HS-27A (cell line): ENCODE results near the gene NKX6-2.
"Not testable (repeated sequence)": the region's sequence is repeated elsewhere in the genome, so short reads cannot be mapped to it uniquely, and the experiment has no call there.

Experiments used
- DNase-seq: peaks from one replicate; pipeline ENCODE4 v3.0.0-alpha.2; 2012; ENCODE audit warnings: low read depth, missing footprints

Gene NKX6-2

GRCh38 chr10:132779549-132780294, 6.2 kb downstream of the NKX6-2 start:
- DNase-seq: no peak

DNA sequence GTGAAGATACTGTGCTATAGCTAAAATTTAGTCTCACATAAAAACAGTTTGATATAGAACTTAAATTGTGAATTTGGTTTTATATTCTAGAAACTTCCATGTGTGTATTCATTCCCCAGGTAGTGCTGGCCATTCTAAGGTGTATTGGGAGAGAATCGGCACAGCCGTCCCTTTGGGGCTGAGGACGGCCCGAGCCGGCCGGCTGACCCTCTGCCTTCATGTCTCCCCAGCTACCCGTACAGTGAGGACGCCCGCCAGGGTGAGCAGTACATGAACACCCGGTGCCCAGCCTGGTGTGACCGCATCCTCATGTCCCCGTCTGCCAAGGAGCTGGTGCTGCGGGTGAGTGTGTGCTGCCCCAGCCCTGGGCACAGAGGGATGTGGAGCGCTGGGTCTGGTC, 8.5 kb downstream of the NKX6-2 start:
- no peak for DNase-seq

DNA sequence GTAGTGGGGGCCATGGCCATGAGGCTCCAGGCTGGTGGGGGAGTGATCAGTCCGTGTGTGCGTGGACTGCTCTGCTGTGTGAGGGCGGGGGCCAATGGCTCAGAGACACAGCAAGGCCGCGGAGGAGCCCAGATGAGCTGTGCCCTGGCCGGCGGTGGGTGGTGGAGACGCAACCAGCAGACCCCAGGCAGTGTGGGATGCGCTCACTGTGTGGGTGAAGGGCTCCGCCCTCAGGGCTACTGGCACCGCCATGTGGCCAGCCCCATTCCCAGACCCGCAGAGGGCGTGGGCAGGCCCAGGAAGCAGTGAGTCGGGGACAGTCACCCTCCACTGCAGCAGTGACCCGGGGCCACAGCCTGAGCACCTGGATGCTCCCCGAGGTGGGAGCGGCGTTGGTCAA, 9.1 kb downstream of the NKX6-2 start:
- no peak for DNase-seq

- no peak for DNase-seq
Observed at GRCh38 chr10:132776186-132776585, 9.8 kb downstream of the NKX6-2 start.

- DNase-seq: no peak
Observed at GRCh38 chr10:132774902-132775863, 10.8 kb downstream of the NKX6-2 start.

DNA sequence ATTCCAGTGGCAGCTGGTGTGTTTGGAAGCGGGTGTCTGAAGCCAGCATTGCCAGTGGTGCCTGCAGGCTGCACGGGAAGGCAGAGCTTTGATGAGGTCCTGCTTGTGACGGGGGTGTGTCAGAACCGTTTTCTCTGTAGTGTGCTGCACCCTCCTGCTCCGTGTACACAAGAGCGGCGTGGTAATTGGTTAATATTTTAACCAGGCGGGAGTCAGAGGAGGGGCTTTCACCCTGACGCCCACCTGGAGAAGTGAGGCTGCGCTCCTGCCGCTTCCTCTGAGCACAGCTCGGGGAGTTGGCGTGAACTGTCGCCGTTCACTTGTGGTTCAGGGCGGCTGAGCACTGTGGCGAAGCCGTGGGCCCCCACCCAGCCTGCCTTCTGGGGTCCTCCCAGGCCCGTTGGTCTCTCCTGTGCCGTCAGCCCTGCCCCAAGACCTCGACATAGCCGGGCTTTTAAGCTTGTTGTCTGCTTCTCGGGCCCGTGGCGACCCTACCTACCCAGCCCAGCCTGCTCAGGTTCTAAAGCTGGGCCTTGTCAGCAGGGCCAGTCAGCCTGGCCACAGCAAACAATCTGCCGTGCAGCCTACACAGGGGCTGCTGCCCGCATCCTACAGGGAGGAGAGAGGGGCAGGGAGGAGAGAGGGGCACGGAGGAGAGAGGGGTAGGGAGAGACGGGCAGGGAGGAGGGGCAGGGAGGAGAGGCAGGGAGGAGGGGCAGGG, 11.6 kb downstream of the NKX6-2 start:
- DNase-seq: no peak

DNA sequence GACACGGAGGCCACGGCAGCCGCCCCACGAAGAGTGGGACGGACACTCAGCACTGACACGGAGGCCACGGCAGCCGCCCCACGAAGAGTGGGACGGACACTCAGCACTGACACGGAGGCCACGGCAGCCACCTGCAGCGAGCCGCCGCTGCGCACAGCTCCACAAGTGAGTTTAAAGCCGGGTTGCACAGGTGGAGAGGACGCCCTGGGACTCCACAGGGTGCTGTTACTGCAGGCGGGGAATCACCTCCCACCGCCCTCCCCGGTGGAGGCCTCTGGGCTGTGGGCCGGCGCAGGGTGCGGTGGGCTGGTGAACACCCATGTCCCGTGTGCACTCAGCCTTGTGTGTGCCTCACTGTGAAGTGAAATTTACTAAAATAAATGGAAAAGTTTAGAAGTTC, 13.1 kb downstream of the NKX6-2 start:
- DNase-seq: not testable (repeated sequence)

DNA sequence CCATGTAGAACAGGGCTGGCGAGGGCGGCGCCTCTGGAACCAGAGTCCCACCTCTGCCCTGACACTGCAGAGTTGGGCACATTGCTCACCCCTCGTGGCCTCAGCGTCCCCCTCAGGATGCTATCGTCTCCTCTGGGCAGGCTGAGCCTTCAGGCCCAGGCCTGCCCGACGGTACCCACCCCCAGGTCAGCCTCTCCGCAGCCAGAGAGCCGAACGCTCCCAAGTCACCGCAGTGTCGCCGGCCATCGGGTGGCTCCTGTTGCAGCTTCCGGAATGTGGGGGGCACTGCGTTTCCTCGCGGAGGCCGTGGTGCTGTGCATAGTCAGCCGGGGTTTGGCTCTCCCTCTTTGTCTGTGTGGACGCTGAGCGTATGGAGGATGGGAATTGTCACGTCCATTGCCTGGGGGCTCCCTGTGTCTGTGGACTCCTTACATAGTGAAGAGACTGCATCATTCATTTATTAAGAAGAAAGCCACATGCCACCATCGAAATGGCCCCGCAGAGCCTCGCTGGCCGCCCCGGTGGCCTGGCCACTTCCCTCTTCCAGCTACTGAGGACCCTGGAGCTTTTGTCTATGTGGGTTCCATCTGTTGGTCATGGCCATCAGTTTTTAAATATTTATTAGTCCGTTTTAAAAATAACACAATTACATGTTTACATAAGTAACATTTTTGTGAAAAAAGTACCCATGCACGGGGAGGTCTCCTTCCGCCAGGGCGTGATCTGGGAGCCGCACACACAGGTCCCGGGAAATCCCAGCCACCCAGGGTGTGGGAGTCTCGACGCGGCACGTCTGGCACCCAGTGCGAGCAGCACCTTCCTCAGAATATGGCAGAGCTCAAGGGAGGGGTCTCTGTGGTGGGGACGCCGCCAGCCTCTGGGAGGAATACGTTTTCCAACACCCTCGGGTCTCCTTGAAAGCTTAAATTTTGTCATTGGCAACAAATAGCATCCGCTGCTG, 15.6 kb downstream of the NKX6-2 start:
- no peak for DNase-seq

DNA sequence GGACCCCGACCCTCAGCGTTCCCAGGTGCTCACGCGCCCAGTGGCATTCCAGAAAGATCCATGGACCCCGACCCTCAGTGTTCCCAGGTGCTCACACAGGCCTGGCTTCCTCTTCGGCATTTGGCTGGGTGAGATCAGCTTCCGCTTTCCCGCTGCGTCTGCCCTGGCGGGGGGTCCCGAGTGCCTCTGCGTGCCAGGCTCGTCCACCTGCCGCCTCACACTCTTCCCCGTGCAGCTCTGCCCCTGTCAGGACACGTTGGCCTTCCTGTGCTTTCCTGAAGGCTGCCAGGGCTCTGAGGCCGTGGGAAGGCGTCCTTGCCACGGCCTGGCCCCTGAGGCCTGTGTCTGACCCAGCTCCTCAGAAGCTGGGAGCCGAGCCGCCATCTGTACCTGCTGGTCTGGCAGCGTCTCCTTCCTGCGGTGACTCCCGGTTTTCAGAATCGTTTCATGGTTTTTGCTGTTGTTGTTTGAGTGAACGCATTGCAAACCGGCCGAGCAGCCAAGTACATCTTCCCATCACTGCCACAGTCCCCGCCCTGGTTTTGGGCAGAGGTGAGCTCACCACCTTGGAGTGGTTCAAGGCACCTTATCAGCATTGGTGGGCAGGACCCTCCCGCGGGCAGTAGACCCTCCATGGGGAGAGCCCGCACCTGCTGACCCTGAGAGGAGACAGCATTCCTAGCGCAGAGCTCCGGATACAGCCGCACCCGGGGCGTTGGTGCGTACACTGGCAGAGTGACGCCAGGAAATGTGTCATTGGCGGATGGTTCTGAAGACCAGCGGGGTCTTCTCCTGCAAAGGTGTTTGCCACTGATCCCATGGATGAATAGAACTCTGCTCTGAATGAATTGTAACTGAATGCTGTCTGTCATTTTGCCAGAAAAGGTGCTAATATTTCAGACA, 17.4 kb downstream of the NKX6-2 start:
- no peak for DNase-seq

DNA sequence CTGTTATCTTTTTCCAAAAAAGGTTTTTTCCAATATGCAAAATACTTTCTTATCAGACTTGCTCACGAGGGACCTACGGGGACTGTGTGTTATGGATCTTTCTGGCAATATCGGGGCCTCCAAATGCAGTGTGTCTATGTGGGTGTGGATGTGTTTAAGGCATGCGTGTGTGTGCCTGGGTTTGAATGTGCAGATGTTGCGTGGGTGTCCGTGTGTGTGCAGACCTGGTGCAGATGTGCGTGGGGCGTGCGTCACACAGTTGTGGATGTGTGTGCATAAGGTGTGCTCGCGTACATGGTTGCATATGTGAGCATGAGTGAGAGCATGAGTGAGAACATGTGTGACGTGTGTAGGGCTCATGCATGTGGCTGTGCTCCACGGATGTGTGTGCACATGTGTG, 19.7 kb downstream of the NKX6-2 start:
- DNase-seq: no peak

GRCh38 chr10:132765435-132765834, 20.5 kb downstream of the NKX6-2 start:
- no peak for DNase-seq

- no peak for DNase-seq
Observed at GRCh38 chr10:132764108-132764507, 21.8 kb downstream of the NKX6-2 start.

- DNase-seq: no peak
Observed at GRCh38 chr10:132763545-132763944, 22.4 kb downstream of the NKX6-2 start.

GRCh38 chr10:132762267-132762666, 23.7 kb downstream of the NKX6-2 start:
- no peak for DNase-seq

- no peak for DNase-seq
Observed at GRCh38 chr10:132761395-132762060, 24.4 kb downstream of the NKX6-2 start.

- DNase-seq: no peak
Observed at GRCh38 chr10:132758865-132759264, 27.1 kb downstream of the NKX6-2 start.

- no peak for DNase-seq
Observed at GRCh38 chr10:132757171-132757570, 28.8 kb downstream of the NKX6-2 start.

DNA sequence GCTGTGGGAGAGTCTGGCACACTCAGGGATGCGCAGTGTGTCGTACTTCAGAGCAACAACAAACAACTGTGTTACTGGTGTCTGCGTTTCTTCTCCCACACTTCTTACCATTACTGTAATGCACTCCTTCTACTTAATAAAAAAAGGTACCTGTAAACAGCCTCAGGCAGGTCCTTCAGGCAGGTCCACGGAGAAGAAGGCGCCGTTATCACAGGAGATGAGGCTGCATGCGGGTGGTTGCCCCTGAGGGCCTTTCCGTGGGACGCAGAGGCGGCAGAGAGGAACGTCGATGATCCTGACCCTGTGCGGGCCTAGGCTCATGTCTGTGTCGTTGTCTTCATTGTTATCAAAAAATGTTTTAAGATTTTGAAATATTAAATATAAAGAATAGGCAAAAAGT, 29.4 kb downstream of the NKX6-2 start:
- no peak for DNase-seq

GRCh38 chr10:132755166-132755711, 30.7 kb downstream of the NKX6-2 start:
- no peak for DNase-seq
